Measurements from ENCODE around the gene UBTD1.

Gene UBTD1

DNA sequence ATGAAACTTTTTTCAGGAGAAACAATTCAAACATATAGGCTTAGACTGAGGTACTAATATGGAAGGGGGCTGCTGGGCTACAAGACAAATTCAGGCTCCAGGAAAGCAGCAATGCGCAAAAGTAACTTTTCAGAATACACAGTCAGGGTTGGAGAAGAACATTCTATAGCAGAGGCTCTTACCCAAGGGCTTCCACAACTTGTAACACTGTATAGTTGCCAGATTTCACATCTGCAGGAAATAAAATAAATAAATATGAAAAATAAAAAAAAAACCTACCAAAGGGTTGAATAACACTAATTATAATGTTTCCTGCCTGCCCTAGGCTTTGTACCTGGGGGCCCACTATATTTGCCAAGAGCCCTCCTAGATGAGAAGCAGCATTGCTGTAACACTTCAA is 14.8 kb upstream of the UBTD1 start:
- no peak for FAIRE-seq

DNA sequence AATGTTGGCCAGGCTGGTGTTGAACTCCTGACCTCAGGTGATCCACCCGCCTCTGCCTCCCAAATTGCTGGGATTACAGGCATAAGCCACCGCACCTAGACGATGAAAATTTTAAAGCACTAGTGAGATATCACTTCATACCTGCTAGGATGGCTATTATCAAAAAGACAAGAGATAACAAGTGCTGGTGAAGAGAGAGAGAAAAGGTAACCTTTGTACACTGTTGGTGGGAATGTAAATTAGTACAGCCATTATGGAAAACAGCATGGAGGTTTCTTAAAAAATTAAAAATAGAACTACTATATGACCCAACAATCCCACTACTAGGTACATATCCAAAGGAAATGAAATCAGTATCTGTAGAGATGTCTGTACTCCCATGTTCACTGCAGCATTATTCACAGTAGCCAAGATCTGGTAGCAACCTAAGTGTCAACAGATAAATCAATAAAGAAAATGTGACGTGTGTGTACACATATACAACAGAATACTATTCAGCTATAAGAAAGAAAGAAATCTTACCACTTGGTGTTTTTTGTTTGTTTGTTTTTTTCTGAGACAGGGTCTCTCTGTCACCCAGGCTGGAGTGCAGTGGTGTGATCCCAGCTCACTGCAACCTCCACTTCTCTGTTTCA is 13.0 kb upstream of the UBTD1 start:
- FAIRE-seq: no peak

DNA sequence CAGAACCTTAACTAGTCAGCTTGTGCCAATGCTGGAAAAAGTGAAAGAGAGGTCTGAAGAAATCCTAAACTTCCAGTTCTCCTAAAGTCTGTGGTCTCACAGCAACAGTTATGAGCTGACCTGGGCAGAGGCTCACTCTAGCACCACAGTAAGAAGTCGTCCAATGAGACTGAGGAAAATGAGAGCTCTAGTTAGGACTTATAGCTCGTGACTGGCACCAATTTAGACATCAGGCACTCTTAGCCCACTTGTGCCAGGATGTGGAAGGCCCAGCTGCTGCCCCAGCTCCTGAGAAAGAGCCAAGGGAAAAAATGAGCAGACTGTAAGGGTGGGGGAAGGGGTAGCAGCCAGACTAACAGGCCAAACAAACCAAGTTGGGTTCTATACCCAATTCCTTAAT is 8.1 kb upstream of the UBTD1 start:
- no peak for FAIRE-seq

DNA sequence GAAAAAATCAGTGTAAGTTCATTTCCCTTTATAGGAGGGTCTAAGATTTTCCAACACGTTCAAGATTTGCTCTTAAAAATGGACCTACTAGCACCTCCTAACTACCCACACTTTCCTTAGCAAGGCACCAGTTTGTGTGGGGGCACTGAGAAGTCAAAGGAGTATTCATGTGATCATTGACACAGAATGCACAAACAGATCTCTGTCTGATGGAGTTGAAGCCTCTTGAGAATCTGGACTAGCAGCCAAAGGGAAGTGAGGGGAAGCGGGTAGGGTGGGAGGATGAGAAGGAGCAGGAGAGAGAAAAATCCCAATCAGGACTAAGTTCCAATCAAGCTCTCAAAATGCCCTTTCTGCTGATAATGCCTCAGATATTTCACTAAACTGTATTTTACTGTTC is 4.6 kb upstream of the UBTD1 start:
- FAIRE-seq: no peak

DNA sequence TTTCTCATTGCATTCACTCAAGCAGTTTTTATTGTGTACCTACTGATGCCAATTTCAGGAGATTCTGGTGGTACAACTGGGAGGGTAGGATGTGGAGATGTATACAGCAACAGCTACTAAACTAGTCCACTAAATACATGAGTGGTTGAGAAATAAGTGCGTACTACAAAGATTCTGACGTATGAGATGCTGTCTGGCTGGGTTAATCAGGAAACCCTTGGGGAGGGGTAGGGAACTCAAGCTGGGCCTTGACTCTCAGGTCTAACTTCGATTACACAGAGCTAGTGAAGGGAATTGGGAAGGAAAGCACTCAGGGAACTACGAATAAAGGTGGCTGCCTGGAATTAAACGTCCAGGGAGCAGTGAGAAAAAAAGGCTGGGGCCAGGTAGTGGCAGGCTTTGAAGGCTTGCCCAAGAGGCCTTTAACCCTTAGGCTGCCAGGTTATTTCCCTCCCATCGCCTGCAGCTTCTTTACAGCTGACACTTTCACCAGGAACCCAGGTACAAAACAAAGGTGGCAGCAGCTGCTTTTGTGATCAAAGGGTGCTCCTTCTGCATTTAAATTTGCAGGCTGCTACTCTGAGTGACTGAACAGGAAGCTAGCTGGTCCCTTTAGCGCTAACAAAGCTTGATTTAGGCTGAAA is 3.7 kb upstream of the UBTD1 start:
- FAIRE-seq: peak; percentile 47

DNA sequence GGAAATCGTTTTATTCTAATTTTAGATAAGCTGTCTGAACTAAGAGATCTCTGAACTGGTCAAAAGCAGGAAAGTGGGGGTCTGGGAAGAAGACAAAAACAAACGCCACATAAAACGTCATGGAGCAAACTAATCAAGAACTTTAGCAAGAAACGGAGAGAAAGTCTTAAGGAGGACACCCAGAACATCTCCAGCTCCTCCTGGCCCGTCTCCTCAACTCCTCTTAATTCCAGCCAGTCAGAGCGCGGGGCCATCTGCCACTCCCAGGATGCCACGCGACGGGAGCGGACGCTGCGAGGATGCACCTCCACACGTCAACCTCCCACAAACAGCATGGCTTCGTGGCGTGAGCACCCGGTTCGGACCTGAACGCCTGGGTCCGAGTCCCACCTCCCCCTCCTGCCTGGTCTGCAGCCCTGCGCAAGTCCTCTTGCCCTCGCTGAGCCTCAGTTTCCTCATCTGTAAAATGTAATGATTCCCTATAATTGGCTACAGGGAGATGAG is 1.1 kb upstream of the UBTD1 start:
- peak; percentile 64 for FAIRE-seq

DNA sequence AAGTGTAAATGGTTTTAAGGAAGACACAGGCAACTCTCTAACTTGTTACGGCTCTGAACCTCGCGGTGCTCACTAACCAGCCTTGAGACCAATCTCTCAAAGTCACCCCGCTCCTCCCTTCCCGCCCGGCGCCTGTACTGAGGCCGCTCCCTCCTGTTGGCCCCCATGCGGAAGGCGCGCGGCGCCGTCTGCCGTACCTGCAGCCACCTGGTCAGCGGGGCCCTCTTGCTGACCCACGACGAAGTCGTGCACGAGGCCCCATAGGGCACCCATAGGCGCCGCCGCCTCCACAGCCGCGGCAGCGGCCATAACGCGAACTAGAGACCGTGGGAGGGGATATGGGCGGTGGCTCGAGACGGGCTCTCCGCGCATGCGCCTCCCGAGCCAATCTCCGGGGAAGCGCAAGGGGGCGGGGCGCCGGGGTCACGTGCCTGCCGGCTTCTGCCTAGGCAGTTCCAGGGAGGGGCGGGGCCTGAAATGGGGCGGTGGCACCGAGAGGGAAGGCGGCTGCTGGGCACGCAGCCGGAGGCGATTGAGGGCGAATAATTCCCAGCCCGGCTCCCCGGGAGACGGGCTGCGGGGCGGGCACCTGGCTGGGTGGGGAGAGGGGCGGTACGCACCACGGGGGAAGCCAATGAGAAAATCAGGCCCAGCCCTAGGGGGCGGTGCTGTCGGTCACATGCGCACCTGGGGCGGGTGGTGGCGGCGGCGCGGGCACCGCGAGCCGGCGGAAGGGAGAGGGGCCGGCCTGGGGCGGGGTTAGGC is 466 bp upstream of the UBTD1 start, which contains the start of gene MMS19:
TSS of gene MMS19 (minus strand) at position 347 of the 765 bp plus-strand sequence. CDS start at position 309, 38 bp downstream.
- FAIRE-seq: peak; percentile 93

DNA sequence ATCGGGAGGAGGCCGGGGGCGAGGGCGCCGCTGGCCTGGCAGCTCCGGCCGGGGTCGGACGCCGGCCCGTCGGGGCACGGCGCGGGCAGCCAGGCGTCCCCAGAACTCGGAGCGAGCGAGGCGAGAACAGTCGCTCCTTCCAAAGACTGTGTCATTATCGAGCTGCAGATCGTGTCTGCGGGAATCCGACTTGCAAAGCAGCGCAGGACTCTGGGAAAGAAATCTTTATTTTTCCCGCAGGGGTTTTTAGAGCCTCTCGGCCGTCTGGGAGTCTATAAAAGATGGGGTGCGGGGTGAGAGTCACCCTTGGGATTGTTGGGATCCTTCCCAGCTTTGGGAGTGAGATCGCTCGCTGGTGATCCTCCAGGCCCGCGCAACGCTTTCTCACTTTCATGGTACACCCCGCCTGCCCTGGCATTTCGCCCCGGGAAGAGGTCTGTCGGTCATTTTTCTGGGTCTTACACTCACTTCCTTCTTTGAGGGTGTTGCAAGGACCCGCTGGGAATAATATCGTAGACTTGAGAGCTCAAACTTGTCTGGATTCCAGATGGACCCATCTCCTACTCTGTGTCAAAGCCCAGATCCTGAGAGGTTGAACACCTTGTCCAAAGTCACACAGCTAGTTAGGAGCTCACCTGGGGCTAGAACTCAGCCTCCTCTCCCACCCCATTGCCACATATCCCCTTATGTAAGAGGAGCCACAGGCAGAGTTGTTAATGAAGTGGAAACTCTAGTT is 1.0 kb downstream of the UBTD1 start:
- FAIRE-seq: no peak

DNA sequence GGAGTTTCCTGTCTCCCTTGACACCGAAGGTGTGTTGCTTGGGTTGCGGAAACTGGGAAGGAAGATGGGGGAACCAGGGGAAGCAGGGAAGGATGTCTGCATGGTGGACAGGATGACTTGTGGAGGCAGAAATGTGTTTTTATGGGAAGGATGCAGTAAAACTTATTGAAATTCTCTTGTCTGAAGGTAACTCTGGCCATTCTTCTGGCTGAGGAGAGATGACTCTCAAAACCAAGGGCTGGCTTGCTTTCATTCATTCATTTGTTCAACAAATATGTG is 1.5 kb downstream of the UBTD1 start:
- no peak for FAIRE-seq

DNA sequence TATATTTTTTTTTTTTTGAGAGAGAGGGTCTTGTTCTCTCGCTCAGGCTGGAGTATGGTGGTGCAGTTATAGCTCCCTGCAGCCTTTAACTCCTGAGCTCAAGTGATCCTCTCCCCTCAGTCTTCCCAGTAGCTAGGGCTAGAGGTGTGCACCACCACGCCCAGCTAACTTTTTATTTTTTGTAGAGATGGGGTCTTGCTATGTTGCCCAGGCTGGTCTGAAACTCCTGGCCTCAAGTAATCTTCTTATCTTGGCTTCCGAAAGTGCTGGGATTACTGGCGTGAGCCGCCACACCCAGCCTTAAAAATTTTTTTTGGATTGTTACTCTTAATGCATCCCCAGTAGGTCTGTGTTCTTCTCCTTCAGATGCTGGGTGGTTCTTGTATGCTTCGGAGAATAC is 4.2 kb downstream of the UBTD1 start:
- no peak for FAIRE-seq

DNA sequence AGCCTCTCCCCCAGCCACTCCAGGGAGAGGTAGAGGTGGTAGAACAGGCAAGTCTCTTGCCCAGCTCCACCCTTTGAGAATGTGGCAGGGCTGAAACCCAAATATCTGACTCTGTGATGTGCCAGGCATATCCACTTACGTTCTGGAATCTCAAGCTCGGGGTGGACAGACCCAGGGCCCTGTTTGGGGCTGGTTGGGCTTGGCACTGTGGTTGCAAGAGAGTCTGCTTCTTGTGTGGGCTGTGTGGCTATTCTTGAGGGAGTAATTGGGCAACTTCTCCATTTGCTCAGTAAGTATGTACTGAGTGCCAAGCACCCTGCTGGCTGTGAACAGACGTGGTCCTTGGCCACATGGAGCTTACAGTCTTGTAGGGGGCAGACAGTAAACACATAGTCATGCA is 4.7 kb downstream of the UBTD1 start:
- FAIRE-seq: no peak

DNA sequence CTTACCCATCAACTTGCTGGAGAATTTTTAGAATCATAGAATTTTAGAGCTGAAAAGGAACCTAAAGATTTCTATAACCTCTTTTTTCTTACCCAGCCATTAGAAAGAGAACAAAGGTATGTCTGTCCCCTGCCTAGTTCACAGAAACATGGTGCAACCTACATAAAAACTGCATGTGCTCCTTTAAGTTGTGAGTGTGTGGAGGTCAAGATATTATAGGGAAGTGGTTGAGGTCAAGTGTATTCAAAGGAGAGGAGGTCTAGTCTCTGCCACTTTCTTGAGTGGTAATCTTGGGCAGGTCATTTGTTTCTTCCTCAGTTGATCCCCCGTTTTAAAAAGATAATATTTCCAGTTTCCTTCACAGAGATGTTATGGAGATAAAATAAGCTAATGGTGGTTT is 6.4 kb downstream of the UBTD1 start:
- no peak for FAIRE-seq

DNA sequence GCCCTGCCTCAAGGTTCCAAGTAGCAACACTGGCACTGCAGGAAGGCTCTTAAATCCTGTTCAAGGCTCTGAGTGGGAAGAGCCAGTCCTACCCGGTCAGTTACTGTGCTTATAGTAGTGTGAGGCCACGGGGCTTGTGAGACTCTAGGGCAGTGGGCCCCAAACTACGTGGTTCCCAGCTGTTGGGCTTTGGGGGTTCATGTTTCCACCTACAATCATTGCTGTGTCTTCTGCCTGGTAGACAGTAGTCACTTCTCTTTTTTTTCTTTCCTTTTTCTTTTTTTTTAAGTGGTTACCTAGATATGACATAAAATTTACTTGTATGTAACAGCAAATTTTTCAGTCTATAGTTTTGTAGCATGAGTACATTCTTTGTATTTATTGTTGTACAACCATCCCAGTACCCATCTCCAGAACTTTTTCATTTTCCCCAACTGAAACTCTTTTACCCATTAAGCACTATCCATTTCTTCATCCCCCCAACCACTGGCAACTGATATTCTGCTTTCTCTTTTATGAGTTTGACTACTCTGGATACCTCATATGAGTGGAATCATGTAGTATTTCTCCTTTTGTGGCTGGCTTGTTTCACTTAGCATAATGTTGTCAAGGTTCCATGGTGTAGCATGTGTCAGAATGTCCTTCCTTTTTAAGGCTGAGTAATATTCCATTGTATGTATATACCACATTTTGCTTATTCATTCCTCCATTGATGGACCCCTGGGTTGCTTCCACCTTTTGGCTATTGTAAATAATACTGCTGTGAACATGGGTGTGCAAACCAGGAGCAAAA is 7.7 kb downstream of the UBTD1 start:
- no peak for FAIRE-seq

DNA sequence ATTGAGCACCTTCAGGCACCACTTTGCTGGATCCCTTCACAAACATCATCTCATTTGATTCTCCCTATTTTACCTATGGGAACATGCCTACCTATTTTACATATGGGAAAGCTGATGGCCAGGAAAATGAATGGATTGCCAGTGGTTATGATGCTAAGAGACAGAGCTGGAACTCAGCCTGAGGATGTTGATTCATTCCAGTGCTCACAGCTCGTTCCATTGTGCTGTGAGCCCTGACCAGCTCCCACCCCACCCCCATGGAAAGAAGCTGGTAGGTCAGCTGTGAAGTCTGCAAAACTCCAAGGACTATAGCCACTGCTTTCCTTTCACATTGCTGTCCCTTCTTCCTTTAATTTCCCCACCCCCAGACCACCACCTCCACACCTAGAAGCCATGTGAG is 9.6 kb downstream of the UBTD1 start:
- no peak for FAIRE-seq

DNA sequence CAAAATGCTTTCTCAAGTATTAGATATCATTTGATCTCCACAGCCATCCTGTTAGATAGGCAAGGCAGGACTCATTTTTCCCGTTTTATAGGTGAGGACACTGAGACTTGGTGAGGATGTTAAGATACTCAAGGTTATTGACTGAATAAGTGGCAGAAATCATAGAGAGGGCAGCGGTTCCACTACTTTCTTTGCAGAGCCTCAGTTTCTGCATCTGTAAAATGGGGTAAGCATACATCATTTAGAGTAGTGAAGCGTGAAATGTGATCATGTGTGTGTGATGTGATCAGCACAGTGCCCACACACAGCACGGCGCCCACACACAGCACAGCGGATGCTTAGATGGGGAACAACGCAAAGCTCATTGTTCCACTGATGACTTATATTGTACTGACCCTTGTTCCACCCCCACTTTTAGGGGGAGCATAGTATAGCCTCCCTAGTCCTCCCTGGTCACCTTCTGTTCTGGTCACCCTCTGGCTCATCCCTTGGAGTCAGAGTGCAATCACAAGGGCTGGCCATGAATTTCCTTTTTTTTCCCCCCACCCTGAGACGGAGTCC is 10.5 kb downstream of the UBTD1 start:
- no peak for FAIRE-seq

DNA sequence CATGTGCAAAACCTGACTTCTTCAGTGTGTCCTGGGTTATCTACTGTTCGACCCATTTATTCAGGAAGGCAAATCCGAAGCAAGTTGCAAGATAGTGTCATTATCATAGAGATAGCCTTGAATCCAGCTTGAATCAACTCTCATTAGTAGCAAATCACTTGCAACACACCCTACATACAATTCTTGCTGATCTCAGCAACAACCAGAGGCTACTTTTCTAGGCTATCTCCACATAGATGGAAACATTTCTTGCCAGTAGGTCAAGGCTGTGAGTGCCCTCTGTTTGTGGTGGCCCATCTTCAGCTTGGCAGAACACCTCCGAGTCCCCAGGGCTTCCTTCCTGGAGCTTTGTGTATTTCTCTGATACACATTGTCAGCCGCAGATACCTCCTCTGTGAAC is 12.0 kb downstream of the UBTD1 start:
- FAIRE-seq: no peak

DNA sequence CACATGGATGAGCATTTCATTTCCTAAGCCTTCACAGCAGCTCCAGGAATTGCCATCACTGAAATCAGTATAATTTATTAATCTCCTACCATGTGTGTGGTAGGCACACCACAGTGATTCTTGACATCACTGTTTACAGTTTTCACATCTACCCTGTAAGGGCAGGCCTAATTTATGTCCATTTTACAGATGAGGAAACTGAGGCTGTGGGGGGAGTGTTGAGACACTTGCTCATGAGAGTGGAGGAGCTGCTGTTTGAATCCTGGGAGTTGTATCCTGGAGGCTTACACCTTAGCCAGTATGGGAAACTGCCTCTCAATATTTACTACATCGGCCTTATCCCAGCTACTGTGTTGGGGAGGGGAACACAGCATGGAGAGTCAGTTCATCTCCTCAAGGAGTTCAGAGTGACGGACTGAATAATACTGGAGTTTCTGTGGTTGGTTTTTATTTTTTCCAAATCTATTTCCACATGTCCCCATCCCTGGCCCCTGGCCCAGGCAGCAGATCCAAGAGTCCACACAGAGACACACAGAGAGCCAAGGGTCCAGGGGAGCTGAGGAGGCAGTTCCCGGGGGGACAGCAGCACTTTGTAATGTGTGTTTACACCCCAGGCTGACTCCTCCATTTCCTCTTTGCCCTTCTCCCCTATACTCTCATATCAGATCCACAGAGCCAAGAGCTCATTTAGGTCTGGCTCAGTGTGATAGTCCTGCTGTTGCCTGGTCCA is 13.2 kb downstream of the UBTD1 start:
- no peak for FAIRE-seq

DNA sequence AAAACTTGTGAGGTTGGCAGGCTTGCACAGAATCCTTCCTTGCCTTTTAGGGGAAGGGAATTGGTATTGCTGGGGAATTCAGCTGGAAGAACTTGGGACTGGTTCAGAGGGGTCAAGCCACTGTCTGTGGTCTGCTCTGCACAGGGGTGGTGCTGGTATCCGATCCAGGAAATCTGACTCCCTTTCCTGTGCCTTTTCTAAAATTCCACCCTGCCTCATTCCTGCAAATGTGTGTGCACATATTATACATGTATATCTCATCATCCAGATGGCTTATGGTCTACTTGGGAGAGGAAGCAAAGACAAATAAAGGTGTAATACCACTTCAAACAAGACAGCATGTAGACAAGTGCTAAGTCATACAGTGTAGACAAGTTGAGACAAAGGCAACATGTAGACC is 14.3 kb downstream of the UBTD1 start:
- FAIRE-seq: no peak

DNA sequence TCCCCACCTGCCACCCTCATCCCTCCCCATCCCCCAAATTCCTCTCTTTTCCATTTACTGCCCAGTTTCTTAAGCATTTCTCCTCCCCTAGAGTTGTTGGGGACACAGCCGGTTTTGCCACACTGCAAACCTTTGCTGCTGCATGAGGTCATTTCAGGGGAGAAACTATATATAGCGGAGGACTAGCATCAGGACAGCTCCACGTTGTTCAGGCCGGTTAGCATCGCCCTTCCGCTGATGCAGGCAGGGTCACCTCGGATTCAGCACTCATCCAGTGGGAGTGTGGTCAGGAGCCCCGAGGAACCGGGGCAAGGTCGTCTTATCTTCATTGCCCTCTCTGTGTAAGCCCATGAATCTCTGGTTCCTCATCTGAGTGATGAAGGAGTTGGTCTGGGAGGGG is 15.6 kb downstream of the UBTD1 start:
- no peak for FAIRE-seq

DNA sequence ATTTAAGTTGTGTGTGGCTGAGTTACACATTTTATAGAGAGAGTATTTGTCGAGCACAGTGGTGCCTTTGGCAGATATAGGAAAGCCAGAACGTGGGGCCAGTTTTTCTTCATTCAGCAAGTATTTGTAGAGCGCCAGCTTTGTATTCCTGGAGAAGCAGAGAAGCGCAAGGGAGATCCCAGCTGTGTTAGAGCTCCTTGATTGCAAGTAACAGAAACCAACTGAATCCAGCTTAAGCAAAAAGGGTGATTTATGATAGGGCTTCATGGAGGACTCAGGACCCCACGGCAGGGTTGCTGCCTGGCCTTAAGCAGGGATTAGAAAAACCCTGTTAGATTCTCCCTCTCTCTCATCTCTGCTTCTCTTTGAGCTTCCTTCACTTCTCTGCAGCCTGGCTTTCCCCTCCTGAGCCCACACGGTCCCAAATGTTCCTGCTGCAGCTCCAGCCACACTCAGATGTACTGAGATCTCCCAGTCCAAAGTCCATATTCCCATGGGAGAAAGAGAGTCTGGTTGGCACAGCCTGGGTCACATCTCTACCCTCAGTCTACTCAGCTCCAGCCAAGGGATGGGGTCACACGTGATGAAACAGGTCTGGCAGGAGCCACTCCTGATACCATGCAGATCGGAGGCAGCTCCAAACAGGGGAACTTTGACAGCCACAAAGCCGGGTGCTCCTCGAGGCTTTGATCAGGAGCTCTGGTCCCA is 16.7 kb downstream of the UBTD1 start:
- FAIRE-seq: no peak

Measured in G401.6 (cell line).